ENCODE measurements around the gene ZFP57.

Gene ZFP57

DNA sequence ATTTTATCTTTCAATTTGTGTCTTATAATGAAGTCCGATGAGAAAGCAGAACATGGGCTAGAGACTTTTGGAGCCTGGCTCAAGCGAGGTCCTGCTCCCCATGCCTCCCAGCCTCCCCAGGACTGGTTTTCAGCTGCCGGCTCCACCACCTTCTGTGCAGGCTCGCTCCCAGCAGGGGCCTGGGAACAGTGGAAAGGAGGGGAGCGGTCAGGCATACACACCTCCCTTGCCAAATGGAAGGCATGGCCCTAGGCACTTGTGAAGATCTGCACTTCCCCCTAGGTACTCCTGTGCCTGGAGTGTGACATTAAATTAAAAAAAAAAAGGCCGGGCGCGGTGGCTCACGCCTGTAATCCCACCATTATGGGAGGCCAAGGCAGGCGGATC, 28.8 kb downstream of the ZFP57 start:
- TF ChIP-seq CTCF (IDR thresholded peaks at IDR 0.05) = no peak
- TF ChIP-seq ZFX (IDR thresholded peaks at IDR 0.05; ENCODE audit: borderline replicate concordance) = no peak

GRCh38 chr6:29651413-29652197, 29.3 kb downstream of the ZFP57 start:
- TF ChIP-seq CTCF (IDR thresholded peaks at IDR 0.05) (peak; percentile 81), ZFX (IDR thresholded peaks at IDR 0.05; ENCODE audit: borderline replicate concordance) (no peak)
- no peak overlapping the region for H3K27ac ChIP-seq

More for the DNA sequence above, 28.8 kb downstream of the ZFP57 start:
- H3K27ac ChIP-seq = no peak overlapping the region

GRCh38 chr6:29649701-29650673, 31.0 kb downstream of the ZFP57 start:
- no peak overlapping the region for H3K27ac ChIP-seq
- TF ChIP-seq CTCF (IDR thresholded peaks at IDR 0.05) (peak; percentile 94), ZFX (IDR thresholded peaks at IDR 0.05; ENCODE audit: borderline replicate concordance) (no peak)

DNA sequence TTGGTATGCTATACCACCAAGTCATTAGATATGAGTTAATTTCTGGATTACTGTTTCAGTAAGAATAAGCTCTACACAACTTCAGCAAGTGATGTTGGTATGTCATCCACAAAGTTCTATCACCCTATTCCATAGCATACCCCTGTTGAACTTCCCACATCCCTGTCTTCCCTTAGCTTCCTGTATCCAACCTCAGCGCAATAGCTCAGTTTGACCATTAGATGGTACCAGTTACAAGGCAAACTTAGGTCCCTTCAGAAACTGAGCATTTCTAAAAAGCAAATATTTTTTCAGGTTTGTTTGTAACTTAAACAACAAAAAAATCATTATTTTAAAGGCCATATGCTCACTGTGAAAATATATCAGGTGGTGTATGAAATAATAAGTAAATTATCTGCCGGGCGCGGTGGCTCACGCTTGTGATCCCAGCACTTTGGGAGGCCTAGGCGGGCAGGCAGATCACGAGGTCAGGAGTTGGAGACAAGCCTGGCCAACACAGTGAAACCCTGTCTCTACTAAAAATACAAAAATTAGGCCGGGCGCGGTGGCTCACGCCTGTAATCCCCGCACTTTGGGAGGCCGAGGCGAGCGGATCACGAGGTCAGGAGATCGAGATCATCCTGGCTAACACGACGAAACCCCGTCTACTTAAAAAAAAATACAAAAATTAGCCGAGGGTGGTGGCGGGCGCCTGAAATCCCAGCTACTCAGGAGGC, 32.9 kb downstream of the ZFP57 start:
- no peak overlapping the region for H3K27ac ChIP-seq
- TF ChIP-seq ZFX (IDR thresholded peaks at IDR 0.05; ENCODE audit: borderline replicate concordance) (no peak), CTCF (IDR thresholded peaks at IDR 0.05) (peak; percentile 65)

- TF ChIP-seq CTCF (IDR thresholded peaks at IDR 0.05) = no peak
- TF ChIP-seq ZFX (IDR thresholded peaks at IDR 0.05; ENCODE audit: borderline replicate concordance) = no peak
- H3K27ac ChIP-seq = no peak overlapping the region
These were observed 39.4 kb downstream of the ZFP57 start for GRCh38 chr6:29641430-29642148.

GRCh38 chr6:29637247-29637646, 43.7 kb downstream of the ZFP57 start:
- TF ChIP-seq CTCF (IDR thresholded peaks at IDR 0.05) = no peak
- TF ChIP-seq ZFX (IDR thresholded peaks at IDR 0.05; ENCODE audit: borderline replicate concordance) = no peak
- H3K27ac ChIP-seq = no peak overlapping the region
